GM12801 (cell line): ENCODE data around the gene SASS6.

Experiments used
- TF ChIP-seq, protein P1 (sequence below): IDR thresholded peaks from one replicate; pipeline ENCODE4 v1.5.1; 2011; ENCODE audit warnings: control low read depth; ENCODE audit not compliant: insufficient read length; ENCODE audit errors: extremely low read depth

SASS6 gene

GRCh38 chr1:100132566-100133477, at the start of gene SASS6, which contains the start of gene TRMT13:
Gene SASS6 (minus strand): TSS chr1:100132930. CDS start chr1:100132814, 116 bp downstream.
Gene TRMT13 (plus strand): TSS chr1:100133163. CDS start chr1:100133169, 6 bp downstream.
- TF ChIP-seq, protein P1, sequence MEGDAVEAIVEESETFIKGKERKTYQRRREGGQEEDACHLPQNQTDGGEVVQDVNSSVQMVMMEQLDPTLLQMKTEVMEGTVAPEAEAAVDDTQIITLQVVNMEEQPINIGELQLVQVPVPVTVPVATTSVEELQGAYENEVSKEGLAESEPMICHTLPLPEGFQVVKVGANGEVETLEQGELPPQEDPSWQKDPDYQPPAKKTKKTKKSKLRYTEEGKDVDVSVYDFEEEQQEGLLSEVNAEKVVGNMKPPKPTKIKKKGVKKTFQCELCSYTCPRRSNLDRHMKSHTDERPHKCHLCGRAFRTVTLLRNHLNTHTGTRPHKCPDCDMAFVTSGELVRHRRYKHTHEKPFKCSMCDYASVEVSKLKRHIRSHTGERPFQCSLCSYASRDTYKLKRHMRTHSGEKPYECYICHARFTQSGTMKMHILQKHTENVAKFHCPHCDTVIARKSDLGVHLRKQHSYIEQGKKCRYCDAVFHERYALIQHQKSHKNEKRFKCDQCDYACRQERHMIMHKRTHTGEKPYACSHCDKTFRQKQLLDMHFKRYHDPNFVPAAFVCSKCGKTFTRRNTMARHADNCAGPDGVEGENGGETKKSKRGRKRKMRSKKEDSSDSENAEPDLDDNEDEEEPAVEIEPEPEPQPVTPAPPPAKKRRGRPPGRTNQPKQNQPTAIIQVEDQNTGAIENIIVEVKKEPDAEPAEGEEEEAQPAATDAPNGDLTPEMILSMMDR, result no peak

DNA sequence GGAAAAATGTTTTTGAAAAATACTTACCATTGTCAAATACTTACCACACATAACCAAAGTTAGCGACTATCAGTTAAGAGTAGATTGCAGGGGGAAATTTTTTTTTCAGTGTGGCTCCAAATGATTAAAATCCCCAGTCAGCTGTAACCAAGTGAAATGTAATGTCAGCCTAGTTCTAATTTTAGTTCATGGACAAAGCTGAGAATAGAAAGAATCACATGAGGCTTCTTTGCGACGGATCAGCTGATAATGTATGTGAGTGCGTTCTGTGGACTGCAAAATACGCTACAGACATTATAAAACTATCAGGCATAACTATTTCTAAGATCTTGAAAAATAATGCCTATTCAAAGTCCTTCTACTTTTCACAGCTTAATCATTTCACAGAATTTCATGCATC, 45.4 kb upstream of the SASS6 start, which contains the start of gene LRRC39:
Gene LRRC39 (minus strand): TSS at position 166 of the 400 bp plus-strand sequence. CDS start 9,740 bp downstream, outside the sequence.
- TF ChIP-seq, protein P1, result no peak

- TF ChIP-seq, protein P1, result no peak
These were observed 44.7 kb upstream of the SASS6 start for GRCh38 chr1:100177295-100178041.

GRCh38 chr1:100168051-100168450, 35.3 kb upstream of the SASS6 start:
- TF ChIP-seq, protein P1, result no peak

GRCh38 chr1:100164702-100165101, 32.0 kb upstream of the SASS6 start:
- TF ChIP-seq, protein P1, result no peak

DNA sequence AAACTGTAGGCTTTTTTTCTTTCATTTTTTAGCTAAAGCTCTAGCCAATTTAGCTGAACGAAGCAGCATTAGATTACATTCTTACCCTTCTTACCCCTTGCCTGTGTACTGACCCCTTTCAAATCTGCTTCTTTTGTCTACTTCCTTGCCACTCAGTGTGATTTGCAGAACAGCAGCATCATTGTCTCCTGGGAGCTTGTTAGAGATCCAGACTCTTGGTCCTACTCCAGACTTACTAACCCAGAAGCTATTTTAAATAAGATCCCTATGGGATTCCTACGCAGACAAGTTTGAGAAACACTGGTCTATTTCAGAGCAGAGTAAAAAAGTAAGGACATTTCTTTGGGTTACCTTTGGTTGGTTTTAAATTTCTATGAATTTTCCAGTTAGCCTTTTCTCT, 31.5 kb upstream of the SASS6 start:
- TF ChIP-seq, protein P1, result no peak

DNA sequence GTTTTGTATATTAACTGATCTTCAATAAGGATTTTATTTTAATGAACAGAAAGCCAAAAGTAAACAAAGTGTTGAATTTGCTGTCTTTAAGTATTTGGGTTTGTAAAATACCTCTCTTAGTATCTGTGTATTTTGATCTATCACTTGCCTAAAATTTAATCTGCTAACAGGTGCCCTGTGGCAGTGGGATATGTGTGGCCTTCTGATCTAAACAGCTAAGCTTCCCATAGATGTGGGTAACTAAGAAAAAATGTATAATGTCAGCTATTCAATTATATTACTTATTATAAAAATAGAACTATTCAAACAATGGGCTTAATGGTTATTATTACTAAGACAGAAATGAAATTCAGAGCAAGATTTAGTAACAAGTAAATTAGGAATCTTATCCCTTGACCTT, 30.2 kb upstream of the SASS6 start:
- TF ChIP-seq, protein P1, result no peak
